ENCODE results near the gene SCML2.

- TF ChIP-seq POLR2A (IDR thresholded peaks at IDR 0.05): no peak
- TF ChIP-seq, protein P1, sequence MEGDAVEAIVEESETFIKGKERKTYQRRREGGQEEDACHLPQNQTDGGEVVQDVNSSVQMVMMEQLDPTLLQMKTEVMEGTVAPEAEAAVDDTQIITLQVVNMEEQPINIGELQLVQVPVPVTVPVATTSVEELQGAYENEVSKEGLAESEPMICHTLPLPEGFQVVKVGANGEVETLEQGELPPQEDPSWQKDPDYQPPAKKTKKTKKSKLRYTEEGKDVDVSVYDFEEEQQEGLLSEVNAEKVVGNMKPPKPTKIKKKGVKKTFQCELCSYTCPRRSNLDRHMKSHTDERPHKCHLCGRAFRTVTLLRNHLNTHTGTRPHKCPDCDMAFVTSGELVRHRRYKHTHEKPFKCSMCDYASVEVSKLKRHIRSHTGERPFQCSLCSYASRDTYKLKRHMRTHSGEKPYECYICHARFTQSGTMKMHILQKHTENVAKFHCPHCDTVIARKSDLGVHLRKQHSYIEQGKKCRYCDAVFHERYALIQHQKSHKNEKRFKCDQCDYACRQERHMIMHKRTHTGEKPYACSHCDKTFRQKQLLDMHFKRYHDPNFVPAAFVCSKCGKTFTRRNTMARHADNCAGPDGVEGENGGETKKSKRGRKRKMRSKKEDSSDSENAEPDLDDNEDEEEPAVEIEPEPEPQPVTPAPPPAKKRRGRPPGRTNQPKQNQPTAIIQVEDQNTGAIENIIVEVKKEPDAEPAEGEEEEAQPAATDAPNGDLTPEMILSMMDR (IDR thresholded peaks at IDR 0.05): no peak
Measured at GRCh38 chrX:18271309-18271708, 83.2 kb downstream of the SCML2 start.

All from body of pancreas (tissue), 4 donors.